ENCODE data around the gene ISCA2.

Gene ISCA2

GRCh38 chr14:74486164-74486563 is 7.4 kb upstream of the ISCA2 start:
- no peak for DNase-seq

DNA sequence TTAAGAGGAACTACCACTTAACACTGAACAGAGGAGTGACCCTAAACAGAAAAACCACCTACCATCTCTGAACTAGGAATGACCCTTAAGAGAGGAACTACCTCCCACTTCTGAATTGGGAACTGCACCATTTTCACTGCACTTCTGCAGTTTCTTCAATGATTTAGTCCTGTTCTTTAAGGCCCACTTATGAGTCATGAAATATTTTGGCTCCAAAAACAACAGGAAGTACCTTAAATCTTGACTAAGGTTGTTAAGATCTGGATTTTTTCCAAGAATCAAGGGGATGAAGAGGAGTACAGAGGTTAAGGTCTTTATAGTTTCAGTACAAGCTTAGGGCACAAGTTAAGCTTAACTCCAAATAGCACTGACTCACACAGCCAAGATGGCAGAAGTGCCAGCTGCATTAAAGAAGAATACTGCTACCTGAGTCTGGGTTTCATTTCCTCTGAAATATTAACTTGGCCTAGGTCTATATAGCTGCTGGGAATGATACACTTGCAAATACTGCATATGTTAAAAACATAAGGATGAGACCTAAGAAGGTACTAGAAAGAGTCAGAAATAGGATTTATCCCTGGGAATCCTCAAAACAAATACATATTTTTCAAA is 4.7 kb upstream of the ISCA2 start:
- DNase-seq: no peak

- no peak for DNase-seq
These were observed 3.1 kb upstream of the ISCA2 start for GRCh38 chr14:74490486-74490885.

- DNase-seq: peak; percentile 24
These were observed 1.4 kb upstream of the ISCA2 start for GRCh38 chr14:74491956-74492775.

- DNase-seq: no peak
These were observed 706 bp upstream of the ISCA2 start, which contains the start of gene NPC2 for GRCh38 chr14:74492776-74493342. NPC2 (minus strand) TSS chr14:74493305; CDS start chr14:74493274, 31 bp downstream.

GRCh38 chr14:74495356-74495755 is 1.8 kb downstream of the ISCA2 start:
- peak; percentile 57 for DNase-seq

- DNase-seq: no peak
These were observed 7.0 kb downstream of the ISCA2 start for GRCh38 chr14:74500417-74501134.

GRCh38 chr14:74501135-74501614 is 7.6 kb downstream of the ISCA2 start:
- no peak for DNase-seq

GRCh38 chr14:74501691-74502090 is 8.1 kb downstream of the ISCA2 start:
- no peak for DNase-seq

- DNase-seq: no peak
These were observed 8.9 kb downstream of the ISCA2 start for GRCh38 chr14:74502236-74503019.

DNA sequence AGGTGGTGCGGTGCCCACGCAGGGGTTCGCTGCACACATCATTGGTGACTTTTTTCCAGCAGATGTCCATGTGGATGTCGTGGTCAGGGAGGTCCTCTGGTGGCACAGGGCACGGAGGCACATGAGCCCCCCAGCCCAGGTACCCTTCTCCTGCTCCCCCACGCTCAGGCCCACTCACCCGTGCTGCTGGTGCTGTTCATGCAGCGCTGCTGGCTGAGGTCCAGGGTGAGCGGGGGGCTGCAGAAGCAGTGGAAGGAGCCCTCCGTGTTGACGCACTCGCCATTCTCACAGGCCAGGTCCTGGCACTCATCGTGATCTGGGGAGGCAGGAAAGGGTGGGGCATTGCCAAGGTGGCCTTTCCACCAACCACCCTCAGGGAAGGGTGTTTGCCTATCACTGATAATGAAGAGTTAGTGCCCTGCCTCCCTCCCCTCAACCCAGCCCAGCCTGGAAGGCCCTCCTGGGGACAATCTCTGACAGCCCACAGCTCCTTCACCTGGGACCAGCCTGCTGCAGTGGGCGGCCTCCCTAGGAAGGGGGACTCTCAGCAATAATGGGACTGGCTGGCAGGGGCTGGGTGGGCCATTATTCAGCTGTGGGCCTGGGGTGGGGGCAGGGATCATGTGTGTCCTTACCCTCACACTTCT is 9.8 kb downstream of the ISCA2 start:
- DNase-seq: no peak

DNA sequence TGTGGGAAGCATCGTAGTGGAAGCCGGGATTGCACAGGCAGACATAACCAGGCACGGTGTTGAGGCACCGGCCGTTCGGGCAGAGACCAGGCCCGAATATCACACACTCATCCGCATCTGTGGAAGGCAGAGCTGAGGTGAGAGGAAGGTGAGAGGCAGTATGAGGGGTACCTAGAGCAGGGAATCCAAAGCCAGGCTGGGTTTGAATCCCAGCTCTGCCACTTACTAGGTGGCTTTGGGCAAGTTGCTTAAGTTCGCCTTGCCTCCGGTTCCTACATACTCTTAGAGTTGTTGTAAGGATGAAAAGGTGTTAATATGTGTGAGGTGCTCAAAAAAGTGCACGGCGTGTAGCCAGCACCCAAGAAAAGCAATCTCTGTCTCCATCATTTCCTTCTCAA is 10.4 kb downstream of the ISCA2 start:
- no peak for DNase-seq

DNA sequence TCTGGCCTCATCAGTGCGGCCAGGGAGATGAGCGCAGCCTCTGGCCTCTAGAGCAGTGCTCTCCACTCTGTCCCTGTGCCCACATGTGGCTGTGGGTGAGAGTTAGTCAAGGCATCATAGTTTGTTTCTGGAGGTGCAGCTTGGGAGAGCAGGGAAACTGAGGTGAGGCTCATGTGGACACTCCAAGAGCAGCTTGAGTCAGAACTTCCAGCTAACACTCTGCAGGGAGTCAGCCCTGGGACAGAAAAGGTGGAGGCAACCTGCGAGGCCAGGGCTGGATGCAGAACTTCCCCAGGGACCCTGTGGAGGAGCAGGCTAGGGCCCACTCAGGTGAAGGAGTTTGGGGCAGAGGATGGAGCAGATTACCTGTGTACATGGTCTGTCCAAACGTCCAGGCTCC is 10.8 kb downstream of the ISCA2 start:
- no peak for DNase-seq

- DNase-seq: no peak
These were observed 11.5 kb downstream of the ISCA2 start for GRCh38 chr14:74504874-74505720.

GRCh38 chr14:74505831-74506230 is 12.3 kb downstream of the ISCA2 start:
- no peak for DNase-seq

DNA sequence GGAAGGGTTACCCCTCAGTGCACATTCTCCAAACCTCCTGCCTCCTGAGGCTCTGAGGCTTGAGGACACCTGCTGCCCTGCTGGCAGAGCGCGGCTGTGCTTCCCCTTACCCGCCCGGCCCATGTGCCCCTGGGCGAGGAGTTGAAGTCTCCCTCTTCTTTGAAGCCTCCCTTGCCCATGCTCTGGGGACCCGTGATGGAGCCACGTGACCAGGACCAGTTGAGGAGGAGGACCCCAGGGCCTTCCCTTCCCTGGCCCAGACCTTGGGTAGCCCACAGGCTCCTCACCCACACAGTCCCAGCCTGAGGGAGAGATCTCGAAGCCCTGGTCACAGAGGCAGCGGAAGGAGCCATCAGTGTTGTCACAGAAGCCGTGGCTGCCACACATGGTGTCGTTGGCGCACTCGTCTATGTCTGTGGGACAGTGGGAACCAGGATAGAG is 12.9 kb downstream of the ISCA2 start:
- no peak for DNase-seq

DNA sequence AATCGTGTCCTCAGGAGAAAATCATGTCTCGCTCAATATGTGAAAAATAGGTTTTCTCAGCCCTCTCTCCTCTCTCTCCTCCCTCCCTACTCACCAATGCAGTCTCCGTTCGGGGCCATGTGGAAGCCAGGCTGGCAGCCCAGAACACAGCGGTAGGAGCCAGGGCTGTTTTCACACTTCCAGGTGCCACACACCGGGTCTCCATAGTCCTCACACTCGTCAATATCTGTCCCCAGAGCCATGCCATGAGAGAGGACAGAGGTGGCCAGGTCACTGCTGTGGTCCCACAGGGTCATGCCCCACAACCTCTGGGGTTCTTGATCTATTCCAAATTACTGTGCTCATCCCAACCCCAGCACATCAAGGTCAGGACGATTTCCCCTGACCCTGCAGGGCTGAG is 13.5 kb downstream of the ISCA2 start:
- no peak for DNase-seq

DNA sequence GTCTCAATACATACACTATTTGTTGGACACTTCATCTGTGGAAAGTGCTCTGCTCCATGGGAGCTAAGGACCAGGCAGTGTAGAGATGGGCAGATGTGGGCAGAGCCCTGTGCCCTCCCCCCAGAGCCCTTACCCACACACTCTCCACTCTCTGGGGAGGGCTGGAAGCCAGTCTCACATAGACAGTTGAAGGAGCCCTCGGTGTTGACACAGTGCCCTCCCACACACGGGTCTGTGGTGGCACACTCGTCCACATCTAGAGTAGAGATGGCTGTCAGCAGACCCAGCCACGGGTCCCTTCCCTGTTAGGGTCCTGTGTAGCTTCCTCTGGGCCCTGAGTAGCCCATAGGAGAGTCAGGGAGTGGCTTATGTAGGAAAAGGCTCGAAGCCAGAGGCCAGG is 14.3 kb downstream of the ISCA2 start:
- DNase-seq: no peak

DNA sequence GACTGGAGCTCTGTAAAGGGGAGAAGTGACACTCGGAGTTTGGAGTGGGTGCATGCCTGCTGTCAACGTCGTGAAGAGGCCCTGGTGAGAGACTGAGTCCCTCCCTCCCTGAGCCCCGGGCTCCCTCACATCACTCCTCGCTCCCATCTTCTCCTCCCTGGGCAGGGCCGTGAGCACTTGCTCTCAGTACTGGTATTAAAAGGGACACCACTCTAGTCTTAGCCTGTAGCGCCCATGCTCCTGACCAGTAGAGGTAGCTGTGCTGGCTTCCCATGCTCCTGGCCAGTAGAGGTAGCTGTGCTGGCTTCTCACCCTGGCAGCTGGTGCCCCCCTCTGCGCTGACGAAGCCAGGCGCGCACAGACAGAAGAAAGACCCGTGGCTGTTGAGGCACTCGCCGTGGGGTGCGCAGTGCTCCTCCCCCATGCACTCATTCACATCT is 14.7 kb downstream of the ISCA2 start:
- DNase-seq: no peak

- DNase-seq: no peak
These were observed 15.4 kb downstream of the ISCA2 start for GRCh38 chr14:74508844-74509428.
